ENCODE data around the gene RHBG.
"Not testable (repeated sequence)": the region's sequence is repeated elsewhere in the genome, so short reads cannot be mapped to it uniquely, and the experiment has no call there.

The RHBG gene

GRCh38 chr1:156368889-156369684 lies at the start of gene RHBG:
Gene RHBG (plus strand): TSS chr1:156369211. CDS start chr1:156369250, 39 bp downstream.
- Mint-ChIP-seq H3K4me1 (peaks cover 7% of the 10 kb centered on the region), H3K4me3 (peak within 1 kb of the TSS; percentile 44), H3K9me3 (no peaks in the 10 kb centered on the region), H3K36me3 (no peaks in the 10 kb centered on the region), H3K27ac (no peak within 1 kb of the TSS)
- DNase-seq (ENCODE audit: low spot score in 2 of 2), result no peak
- ATAC-seq, result no peak

- no peak overlapping the region for H3K4me3 Mint-ChIP-seq
- DNase-seq (ENCODE audit: low spot score in 2 of 2) (no peak), ATAC-seq (no peak)
- peaks cover 100% of the 10 kb centered on the region for H3K36me3 Mint-ChIP-seq
- no peaks in the 10 kb centered on the region for H3K4me1 Mint-ChIP-seq
- H3K9me3 Mint-ChIP-seq, result no peaks in the 10 kb centered on the region
- H3K27ac Mint-ChIP-seq, result no peak overlapping the region
Measured at GRCh38 chr1:156319664-156320063, 49.3 kb upstream of the RHBG start.

GRCh38 chr1:156320560-156320959 lies 48.5 kb upstream of the RHBG start:
- DNase-seq (ENCODE audit: low spot score in 2 of 2) (no peak), ATAC-seq (no peak)
- no peaks in the 10 kb centered on the region for H3K4me1 Mint-ChIP-seq
- peaks cover 100% of the 10 kb centered on the region for H3K36me3 Mint-ChIP-seq
- no peak overlapping the region for H3K27ac Mint-ChIP-seq
- no peak overlapping the region for H3K4me3 Mint-ChIP-seq
- no peaks in the 10 kb centered on the region for H3K9me3 Mint-ChIP-seq

- not testable (repeated sequence) for H3K9me3 Mint-ChIP-seq; H3K4me3 Mint-ChIP-seq; ATAC-seq; H3K27ac Mint-ChIP-seq; H3K4me1 Mint-ChIP-seq; DNase-seq (ENCODE audit: low spot score in 2 of 2)
- peaks cover 92% of the 10 kb centered on the region for H3K36me3 Mint-ChIP-seq
Measured at GRCh38 chr1:156323179-156323578, 45.8 kb upstream of the RHBG start.

- H3K9me3 Mint-ChIP-seq, result no peaks in the 10 kb centered on the region
- DNase-seq (ENCODE audit: low spot score in 2 of 2) (no peak), ATAC-seq (no peak)
- peak overlapping the region; percentile 91 for H3K27ac Mint-ChIP-seq
- H3K36me3 Mint-ChIP-seq, result peaks cover 75% of the 10 kb centered on the region
- peak overlapping the region; percentile 93 for H3K4me3 Mint-ChIP-seq
- H3K4me1 Mint-ChIP-seq, result peaks cover 38% of the 10 kb centered on the region
Measured at GRCh38 chr1:156336242-156336641, 32.8 kb upstream of the RHBG start.

GRCh38 chr1:156337052-156337887 lies 31.7 kb upstream of the RHBG start:
- Mint-ChIP-seq H3K36me3 (peaks cover 64% of the 10 kb centered on the region), H3K4me1 (peaks cover 38% of the 10 kb centered on the region), H3K4me3 (peak overlapping the region; percentile 93), H3K9me3 (no peaks in the 10 kb centered on the region), H3K27ac (peak overlapping the region; percentile 91)
- DNase-seq (ENCODE audit: low spot score in 2 of 2), result peak in 1 of 2 donors; percentile 57
- ATAC-seq, result no peak

- Mint-ChIP-seq H3K27ac (peak overlapping the region; percentile 91), H3K9me3 (no peaks in the 10 kb centered on the region), H3K36me3 (peaks cover 59% of the 10 kb centered on the region), H3K4me3 (peak overlapping the region; percentile 93), H3K4me1 (peaks cover 38% of the 10 kb centered on the region)
- DNase-seq (ENCODE audit: low spot score in 2 of 2) (no peak), ATAC-seq (no peak)
Measured at GRCh38 chr1:156337888-156338179, 31.2 kb upstream of the RHBG start.

GRCh38 chr1:156338180-156338976 lies 30.6 kb upstream of the RHBG start, which contains the start of the genes CCT3 and TSACC:
Gene CCT3 (minus strand): TSS chr1:156338292. CDS start chr1:156338184, 108 bp downstream.
Gene TSACC (plus strand): TSS chr1:156338526. CDS start chr1:156339758, 1,232 bp downstream.
- peak; percentile 97 for ATAC-seq
- Mint-ChIP-seq H3K4me1 (peaks cover 38% of the 10 kb centered on the region), H3K27ac (peak within 1 kb of the TSS; percentile 91), H3K4me3 (peak within 1 kb of the TSS; percentile 93), H3K9me3 (no peaks in the 10 kb centered on the region), H3K36me3 (peaks cover 53% of the 10 kb centered on the region)
- DNase-seq (ENCODE audit: low spot score in 2 of 2), result peak; percentile 99 to 100

GRCh38 chr1:156342166-156342955 lies 26.6 kb upstream of the RHBG start:
- Mint-ChIP-seq H3K4me3 (no peak overlapping the region), H3K9me3 (no peaks in the 10 kb centered on the region)

GRCh38 chr1:156344409-156344808 lies 24.6 kb upstream of the RHBG start:
- H3K36me3 Mint-ChIP-seq, result no peaks in the 10 kb centered on the region
- no peak overlapping the region for H3K27ac Mint-ChIP-seq
- DNase-seq (ENCODE audit: low spot score in 2 of 2), result no peak
- H3K4me3 Mint-ChIP-seq, result no peak overlapping the region
- ATAC-seq, result no peak
- no peaks in the 10 kb centered on the region for H3K4me1 Mint-ChIP-seq
- H3K9me3 Mint-ChIP-seq, result no peaks in the 10 kb centered on the region

More at GRCh38 chr1:156342166-156342955, 26.6 kb upstream of the RHBG start:
- Mint-ChIP-seq H3K36me3 (peaks cover 14% of the 10 kb centered on the region), H3K4me1 (peaks cover 8% of the 10 kb centered on the region), H3K27ac (no peak overlapping the region)
- DNase-seq (ENCODE audit: low spot score in 2 of 2), result no peak
- no peak for ATAC-seq

- not testable (repeated sequence) for H3K4me3 Mint-ChIP-seq; ATAC-seq; H3K4me1 Mint-ChIP-seq; H3K9me3 Mint-ChIP-seq; H3K27ac Mint-ChIP-seq; DNase-seq (ENCODE audit: low spot score in 2 of 2); H3K36me3 Mint-ChIP-seq
Measured at GRCh38 chr1:156346035-156346434, 23.0 kb upstream of the RHBG start.

- Mint-ChIP-seq H3K9me3 (no peaks in the 10 kb centered on the region), H3K4me1 (no peaks in the 10 kb centered on the region), H3K36me3 (no peaks in the 10 kb centered on the region), H3K27ac (no peak overlapping the region), H3K4me3 (no peak overlapping the region)
- DNase-seq (ENCODE audit: low spot score in 2 of 2) (no peak), ATAC-seq (no peak)
Measured at GRCh38 chr1:156346636-156347035, 22.4 kb upstream of the RHBG start.

- no peaks in the 10 kb centered on the region for H3K36me3 Mint-ChIP-seq
- no peak for DNase-seq (ENCODE audit: low spot score in 2 of 2)
- no peak overlapping the region for H3K27ac Mint-ChIP-seq
Measured at GRCh38 chr1:156347331-156347730, 21.7 kb upstream of the RHBG start.

GRCh38 chr1:156352481-156352880 lies 16.5 kb upstream of the RHBG start:
- H3K36me3 Mint-ChIP-seq; H3K4me3 Mint-ChIP-seq; H3K9me3 Mint-ChIP-seq; DNase-seq (ENCODE audit: low spot score in 2 of 2); H3K27ac Mint-ChIP-seq; ATAC-seq; H3K4me1 Mint-ChIP-seq: not testable (repeated sequence)

More at GRCh38 chr1:156347331-156347730, 21.7 kb upstream of the RHBG start:
- Mint-ChIP-seq H3K4me1 (no peaks in the 10 kb centered on the region), H3K9me3 (no peaks in the 10 kb centered on the region), H3K4me3 (no peak overlapping the region)
- no peak for ATAC-seq
